Motor neuron (in vitro differentiated cells): ENCODE results near the gene TPP2. TPM values are rescaled to one million over a fixed set of nuclear protein-coding genes. Genes with fewer than 3 reads are reported as not detected.

ENCODE experiments used
- ATAC-seq, 8 experiments: fragments of 200-7000 bp; cut with Tn5 transposase; replicated peaks in 6 of 8; 2 replicates each; pipeline ENCODE4 v1.8.0; 2021; ENCODE audit warnings: mild to moderate bottlenecking in 8 of 8, moderate library complexity in 8 of 8
- H3K27ac ChIP-seq, 2 donors: fragments of 250-450 bp; sonication (Bioruptor Pico); 2 replicates each; pipeline ENCODE4 v1.9.0; 2021; ENCODE audit warnings: antibody characterized with exemption in 2 of 2, mild to moderate bottlenecking in 2 of 2, moderate library complexity in 1 of 2
- H3K4me1 ChIP-seq, 2 donors: fragments of 250-450 bp; sonication (Bioruptor Pico); replicated peaks in 1 of 2; 2 replicates each; pipeline ENCODE4 v1.6.1; 2021; ENCODE audit warnings: antibody characterized with exemption in 2 of 2, mild to moderate bottlenecking in 2 of 2, moderate library complexity in 1 of 2
- H3K4me3 ChIP-seq, 5 donors: fragments of 250-450 bp; sonication (Bioruptor Pico); 2 replicates each; pipeline ENCODE4 v1.9.0; 2021; ENCODE audit warnings: antibody characterized with exemption in 5 of 5, mild to moderate bottlenecking in 5 of 5, moderate library complexity in 4 of 5
- WGBS, 10 experiments: fragments of 450-650 bp; shearing (Covaris generic); methylation state at CpG; one replicate each; pipeline ENCODE4 v1.0.0; 2022; 5-methylcytosine and 5-hydroxymethylcytosine counted together
- in situ Hi-C, 9 experiments: fragments of 400-800 bp; cut with MboI; loops; one replicate each; pipeline ENCODE4 v1.15.0; 2021; ENCODE audit warnings: low sequenced_read_pairs in 9 of 9, low pct_unique_long_range_greater_than_20kb in 2 of 9; ENCODE audit not compliant: unreplicated experiment in 9 of 9
- total RNA-seq, 8 experiments: library from RNA; unstranded; fragments of 300-600 nt; gene quantifications; 2 replicates each; pipeline versions ENCODE4 v1.2.3 to v1.2.4, GENCODE V29; 2022

Gene TPP2
- total RNA-seq, 8 experiments from 2014 or later: 22.0 to 70.8 (median 38.0) TPM

DNA sequence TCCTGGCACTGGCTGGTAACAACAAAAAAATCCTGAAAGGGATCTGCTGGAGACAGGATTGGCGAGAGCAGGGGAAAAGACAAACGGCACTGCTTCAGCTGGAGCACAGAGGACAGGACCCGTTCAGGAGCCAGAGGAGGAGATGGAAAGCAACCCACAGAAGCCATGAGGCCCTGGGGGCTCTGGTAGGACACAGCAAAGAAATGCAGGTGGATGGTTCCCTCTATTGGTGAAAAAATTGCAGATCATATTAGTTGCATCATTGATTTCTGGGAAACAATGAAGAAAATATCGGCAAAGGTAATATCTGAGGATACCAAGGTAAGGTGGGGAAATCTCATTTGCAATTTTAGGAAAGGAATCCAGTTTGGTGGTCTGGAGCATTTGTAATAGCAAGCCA is 25.7 kb upstream of the TPP2 start:
- Histone ChIP-seq H3K27ac (no peak overlapping the region), H3K4me3 (no peak overlapping the region), H3K4me1 (no peaks in the 10 kb centered on the region)
- peak in 2 of 8 experiments; percentile 32 to 36 for ATAC-seq
- 43 to 100% (median 71%) methylated on average over 1 to 4 of the region's 4 CpGs for WGBS, 10 experiments
- in situ Hi-C loops: loop anchor here in 4 of 9 experiments (25.0 kb wide), 2 partner anchors 634 to 784 kb away; no protein-coding TSS in a partner anchor

DNA sequence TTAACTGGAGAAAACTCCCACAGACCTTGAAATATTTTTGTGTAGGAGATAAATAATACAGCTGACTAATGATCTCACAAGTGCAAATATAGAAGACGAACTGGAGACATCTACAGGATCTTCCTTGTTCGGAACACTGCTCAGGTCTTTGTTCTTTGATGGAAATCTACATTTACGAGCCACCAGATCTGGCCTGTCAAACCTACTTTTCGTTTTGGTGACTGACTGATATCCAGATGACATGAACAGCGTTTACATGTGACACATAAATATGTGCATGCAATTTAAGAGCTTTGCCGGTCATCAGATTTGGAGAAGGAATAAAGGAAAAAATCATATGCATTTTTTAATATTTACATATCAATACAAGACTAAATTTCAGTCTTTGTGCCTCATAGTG is 24.5 kb upstream of the TPP2 start:
- ATAC-seq: peak in 6 of 8 experiments; percentile 21 to 78 (median 55)
- in situ Hi-C loops: loop anchor here in 4 of 9 experiments (25.0 kb wide), 2 partner anchors 635 to 785 kb away; no protein-coding TSS in a partner anchor
- WGBS, 10 experiments: 7 to 90% (median 33%) methylated on average over 2 to 6 of the region's 6 CpGs
- H3K4me3 ChIP-seq: no peak overlapping the region
- no peaks in the 10 kb centered on the region for H3K4me1 ChIP-seq
- H3K27ac ChIP-seq: no peak overlapping the region

DNA sequence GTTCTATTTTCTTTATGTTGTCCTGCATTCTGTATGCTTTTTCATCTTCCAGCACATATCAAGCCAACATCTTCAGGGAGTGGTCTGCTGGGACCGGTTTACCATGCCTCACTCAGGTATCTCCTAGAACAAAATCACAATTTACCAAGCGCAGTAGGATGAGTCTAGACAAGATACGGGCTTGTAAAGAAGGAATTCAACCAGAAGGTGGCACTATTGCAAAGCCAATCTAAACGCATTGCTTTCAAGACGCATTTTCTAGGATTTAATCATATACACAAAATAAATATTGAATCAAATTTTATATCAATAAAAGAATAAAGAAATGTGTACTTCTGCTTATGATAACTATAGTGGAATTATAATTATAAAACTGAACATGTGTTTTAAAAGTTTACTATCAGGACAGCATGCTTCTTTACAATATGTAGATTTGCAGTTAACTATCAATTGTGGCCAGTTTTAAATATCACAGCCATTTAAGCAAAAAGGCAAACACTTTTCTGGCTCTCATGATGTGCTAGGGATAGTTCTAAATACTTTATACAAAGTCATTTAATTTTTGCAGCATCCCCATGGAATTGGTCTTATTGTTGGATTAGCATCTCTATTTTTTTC is 16.1 kb upstream of the TPP2 start:
- H3K4me3 ChIP-seq: no peak overlapping the region
- no peaks in the 10 kb centered on the region for H3K4me1 ChIP-seq
- peak in 7 of 8 experiments; percentile 45 to 86 (median 66) for ATAC-seq
- in situ Hi-C loops: loop anchor here in 8 of 9 experiments (25.0 kb wide), 1 partner anchor 257 kb away; the partner anchor contains the start of gene ERCC5 (in 8 of the 8)
- 0 to 13% (median 0%) methylated on average over 2 to 5 of the region's 5 CpGs for WGBS, 10 experiments
- no peak overlapping the region for H3K27ac ChIP-seq

DNA sequence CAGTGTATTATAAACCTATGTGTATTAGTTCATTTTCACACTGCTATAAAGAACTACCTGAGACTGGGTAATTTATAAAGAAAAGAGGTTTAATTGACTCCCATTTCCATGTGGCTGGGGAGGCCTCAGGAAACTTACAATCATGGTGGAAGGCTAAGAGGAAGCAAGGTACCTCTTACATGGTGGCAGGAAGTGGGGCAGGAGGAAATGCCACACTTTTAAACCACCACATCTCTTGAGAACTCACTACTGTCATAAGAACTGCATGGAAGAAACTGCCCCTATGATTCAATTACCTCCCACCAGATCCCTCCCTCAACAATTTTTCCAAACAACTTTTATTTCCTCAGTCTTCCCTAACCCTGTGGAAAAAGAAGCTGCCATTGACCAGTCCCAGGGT is 14.5 kb upstream of the TPP2 start:
- no peak for ATAC-seq
- Histone ChIP-seq H3K27ac (no peak overlapping the region), H3K4me3 (no peak overlapping the region), H3K4me1 (no peaks in the 10 kb centered on the region)
- in situ Hi-C loops: loop anchor here in 8 of 9 experiments (25.0 kb wide), 1 partner anchor 255 kb away; the partner anchor contains the start of gene ERCC5 (in 8 of the 8)

DNA sequence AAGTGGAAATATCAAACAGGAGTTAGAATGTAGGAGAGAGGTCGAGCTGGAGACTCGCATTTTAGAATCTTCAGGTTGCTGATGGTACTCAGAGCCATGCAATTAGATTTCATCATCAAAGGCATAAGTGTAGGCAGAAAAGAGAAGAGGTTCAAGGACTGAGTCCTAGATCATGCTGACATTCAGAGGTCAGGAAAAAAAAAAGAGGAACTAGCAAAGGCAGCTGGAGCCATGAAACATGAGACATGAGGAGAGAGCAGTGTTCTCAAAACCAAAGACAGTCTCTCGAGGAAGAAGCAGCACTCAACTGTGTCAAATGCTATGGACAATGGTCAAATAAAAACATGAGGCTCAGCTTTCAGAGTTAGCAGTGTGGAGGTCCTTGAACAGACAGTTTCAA is 12.4 kb upstream of the TPP2 start:
- H3K27ac ChIP-seq: no peak overlapping the region
- in situ Hi-C loops: loop anchor here in 8 of 9 experiments (25.0 kb wide), 1 partner anchor 253 kb away; the partner anchor contains the start of gene ERCC5 (in 8 of the 8)
- no peak for ATAC-seq
- WGBS, 10 experiments: 40 to 92% (median 63%) methylated on average over 2 to 3 of the region's 3 CpGs
- no peak overlapping the region for H3K4me3 ChIP-seq
- no peaks in the 10 kb centered on the region for H3K4me1 ChIP-seq

DNA sequence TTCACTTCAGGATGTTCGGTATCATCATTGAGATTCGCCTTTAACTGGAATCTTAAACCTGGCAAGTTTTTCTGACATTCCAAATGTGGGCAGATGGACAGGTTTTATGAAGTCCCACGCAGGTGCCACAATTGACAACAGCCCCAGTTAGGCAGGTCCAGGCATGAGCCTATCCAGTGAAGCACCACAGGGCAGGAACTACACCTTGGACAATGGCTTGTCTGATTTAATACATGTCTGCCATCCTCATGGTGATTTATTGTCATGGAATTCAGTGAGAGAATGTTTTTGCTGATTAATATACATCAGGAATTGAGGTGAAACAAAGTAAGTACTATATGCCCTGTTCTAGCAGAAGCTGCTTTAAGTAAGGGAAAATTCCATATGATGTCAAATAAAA is 10.2 kb upstream of the TPP2 start:
- Histone ChIP-seq H3K4me3 (no peak overlapping the region), H3K4me1 (no peaks in the 10 kb centered on the region), H3K27ac (no peak overlapping the region)
- 31 to 100% (median 90%) methylated on average over 1 to 3 of the region's 3 CpGs; no CpG with 5 or more reads in 3 of the 10 experiments for WGBS, 10 experiments
- in situ Hi-C loops: loop anchor here in 8 of 9 experiments (25.0 kb wide), 1 partner anchor 251 kb away; the partner anchor contains the start of gene ERCC5 (in 8 of the 8)
- ATAC-seq: no peak

DNA sequence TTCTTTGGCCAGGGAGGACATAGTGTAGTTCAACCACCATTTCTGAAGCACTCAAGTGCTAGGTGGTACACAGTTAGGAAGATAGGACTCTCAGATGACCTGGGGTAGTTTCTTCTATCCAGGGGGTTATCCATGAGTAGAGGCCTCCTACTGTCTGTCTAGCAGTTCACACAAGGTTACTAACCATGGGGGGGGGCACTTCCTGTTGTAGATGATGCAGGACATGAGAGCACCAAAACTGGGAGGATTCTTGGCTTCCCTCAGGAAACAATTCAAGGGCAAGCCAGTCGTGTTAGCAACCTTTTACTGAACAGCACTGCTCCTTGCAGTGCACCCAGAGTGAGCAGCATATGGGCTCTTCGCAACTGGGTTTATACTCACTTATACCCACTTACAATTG is 8.9 kb upstream of the TPP2 start:
- in situ Hi-C loops: loop anchor here in 8 of 9 experiments (25.0 kb wide), 1 partner anchor 249 kb away; the partner anchor contains the start of gene ERCC5 (in 8 of the 8)
- ATAC-seq: no peak
- WGBS, 10 experiments: 20 to 100% (median 56%) methylated on average over 1 to 2 of the region's 2 CpGs; no CpG with 5 or more reads in 6 of the 10 experiments

GRCh38 chr13:102589301-102589822 is 7.4 kb upstream of the TPP2 start:
- Histone ChIP-seq H3K4me3 (no peak overlapping the region), H3K27ac (no peak overlapping the region), H3K4me1 (peaks cover 5 to 8% of the 10 kb centered on the region in 2 donors)
- in situ Hi-C loops: loop anchor here in 8 of 9 experiments (25.0 kb wide), 1 partner anchor 248 kb away; the partner anchor contains the start of gene ERCC5 (in 8 of the 8)
- ATAC-seq: no peak
- 25 to 100% (median 86%) methylated on average over 1 to 7 of the region's 7 CpGs; no CpG with 5 or more reads in 4 of the 10 experiments for WGBS, 10 experiments

More for the DNA sequence above, 8.9 kb upstream of the TPP2 start:
- Histone ChIP-seq H3K4me1 (peaks cover 4 to 6% of the 10 kb centered on the region in 2 donors), H3K27ac (no peak overlapping the region), H3K4me3 (no peak overlapping the region)

GRCh38 chr13:102591988-102592781 is 4.6 kb upstream of the TPP2 start:
- Histone ChIP-seq H3K27ac (peak overlapping the region; percentile 32 to 67), H3K4me1 (peaks cover 8 to 9% of the 10 kb centered on the region in 2 donors), H3K4me3 (peak overlapping the region; percentile 35 to 51 (median 47))
- in situ Hi-C loops: loop anchor here in 8 of 9 experiments (25.0 kb wide), 1 partner anchor 245 kb away; the partner anchor contains the start of gene ERCC5 (in 8 of the 8)
- ATAC-seq: peak; percentile 11 to 33 (median 26)
- WGBS, 10 experiments: 0 to 20% (median 6%) methylated on average over 1 to 28 of the region's 36 CpGs

DNA sequence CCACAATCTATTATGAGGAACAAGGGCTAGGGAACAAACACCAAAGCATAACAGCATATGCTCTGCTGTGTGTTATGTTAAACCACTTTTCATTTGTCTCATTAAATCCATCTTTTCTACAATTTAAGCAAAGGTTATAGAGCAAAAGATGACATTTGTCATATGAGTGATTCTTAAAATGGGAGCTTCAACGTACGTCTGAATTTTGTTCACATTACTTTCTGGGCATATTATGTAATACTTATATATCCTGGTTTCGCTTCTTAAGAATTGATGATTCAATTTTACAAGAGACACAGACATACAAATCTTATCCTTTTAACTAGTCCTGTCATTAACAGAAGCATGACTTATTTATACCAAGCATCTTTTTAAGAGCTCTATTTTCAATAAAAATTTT is 3.3 kb upstream of the TPP2 start:
- Histone ChIP-seq H3K27ac (no peak overlapping the region), H3K4me1 (peaks cover 8 to 9% of the 10 kb centered on the region in 2 donors), H3K4me3 (no peak overlapping the region)
- in situ Hi-C loops: loop anchor here in 8 of 9 experiments (25.0 kb wide), 1 partner anchor 244 kb away; the partner anchor contains the start of gene ERCC5 (in 8 of the 8)
- no peak for ATAC-seq
- 68 to 100% (median 94%) methylated on average over 2 to 3 of the region's 3 CpGs; no CpG with 5 or more reads in 1 of the 10 experiments for WGBS, 10 experiments

GRCh38 chr13:102597029-102597961 is 509 bp downstream of the TPP2 start:
- Histone ChIP-seq H3K4me3 (peak overlapping the region; percentile 65 to 99 (median 88)), H3K27ac (peak overlapping the region; percentile 81 to 88), H3K4me1 (peaks cover 17 to 19% of the 10 kb centered on the region in 2 donors)
- ATAC-seq: peak; percentile 2 to 31 (median 19)
- WGBS, 10 experiments: 0 to 6% (median 2%) methylated on average over 3 to 10 of the region's 67 CpGs
- in situ Hi-C loops: loop anchor here in 8 of 9 experiments (25.0 kb wide), 1 partner anchor 240 kb away; the partner anchor contains the start of gene ERCC5 (in 8 of the 8)
